ENCODE results near the gene TOP3A. TPM values are rescaled to one million over a fixed set of nuclear protein-coding genes. Genes with fewer than 3 reads are reported as not detected.

TOP3A gene
- total and polyA plus RNA-seq, 2 experiments from 2014 or later = 21.7 to 76.7 TPM

- no peaks in the 10 kb centered on the region for H3K27me3 ChIP-seq (ENCODE audit: insufficient read depth)
- H2AFZ ChIP-seq = no peak overlapping the region
- ATAC-seq (no peak), DNase-seq (ENCODE audit: low spot score) (no peak)
- Mint-ChIP-seq H3K27ac (no peak overlapping the region), H3K36me3 (ENCODE audit: low read depth) (peaks cover 91% of the 10 kb centered on the region), H3K9me3 (no peaks in the 10 kb centered on the region), H3K4me1 (no peaks in the 10 kb centered on the region), H3K27me3 (ENCODE audit: insufficient read depth, low read depth, poor library complexity) (peaks cover 4% of the 10 kb centered on the region), H3K4me3 (no peak overlapping the region)
- no peaks in the 10 kb centered on the region for H3K9me2 ChIP-seq (ENCODE audit: insufficient read depth)
- no peak overlapping the region for H3K4me2 ChIP-seq
- TF ChIP-seq EZH2 (IDR thresholded peaks at IDR 0.05; ENCODE audit: low read depth, unreplicated experiment) (no peak), ZNF331 (CRISPR knock-in tag; IDR thresholded peaks at IDR 0.05; ENCODE audit: low read depth) (no peak), ETS1 (IDR thresholded peaks at IDR 0.05) (no peak), ZNF114 (CRISPR knock-in tag; IDR thresholded peaks at IDR 0.05) (no peak), EZH2phosphoT487 (IDR thresholded peaks at IDR 0.05; ENCODE audit: unreplicated experiment) (no peak), STAT1 (IDR thresholded peaks at IDR 0.05; ENCODE audit: unreplicated experiment) (no peak), JUNB (IDR thresholded peaks at IDR 0.05; ENCODE audit: unreplicated experiment) (no peak), REST (IDR thresholded peaks at IDR 0.05; ENCODE audit: unreplicated experiment) (no peak), NANOG (IDR thresholded peaks at IDR 0.05; ENCODE audit: borderline replicate concordance) (no peak), ZNF462 (CRISPR knock-in tag; IDR thresholded peaks at IDR 0.05) (no peak)
- H3K36me3 ChIP-seq (ENCODE audit: insufficient read depth) = peaks cover 52% of the 10 kb centered on the region
- no peaks in the 10 kb centered on the region for H3K79me2 ChIP-seq (replicated peaks; ENCODE audit: insufficient read depth)
- peaks cover 13% of the 10 kb centered on the region for H4K20me1 ChIP-seq (replicated peaks; ENCODE audit: insufficient read depth)
- no peak overlapping the region for H3K27ac ChIP-seq (ENCODE audit: low read depth)
- H3F3A ChIP-seq (replicated peaks; ENCODE audit: low read depth) = no peaks in the 10 kb centered on the region
- no peaks in the 10 kb centered on the region for H3K4me1 ChIP-seq (ENCODE audit: insufficient read depth)
- H3K4me3 ChIP-seq = no peak overlapping the region
These were observed 29.5 kb downstream of the TOP3A start for GRCh38 chr17:18285296-18285695.

Measured in GM23338 (cell line).